WTC11 (cell line): ENCODE data around the gene LASP1NB.

ENCODE experiments used
- AFF4 ChIP-seq: sonication (generic); formaldehyde crosslinking; IDR thresholded peaks from 2 replicates; pipeline ENCODE4 v1.8.1; 2023; ENCODE audit warnings: mild to moderate bottlenecking, missing genetic modification reagents, borderline replicate concordance
- ESRRA ChIP-seq: sonication (generic); formaldehyde crosslinking; IDR thresholded peaks from 2 replicates; pipeline ENCODE4 v1.8.1; 2022; ENCODE audit warnings: mild to moderate bottlenecking, missing genetic modification reagents, borderline replicate concordance
- SMAD4 ChIP-seq: sonication (generic); formaldehyde crosslinking; IDR thresholded peaks from 2 replicates; pipeline ENCODE4 v1.8.0; 2022; ENCODE audit warnings: mild to moderate bottlenecking, missing genetic modification reagents

- TF ChIP-seq ESRRA (no peak), SMAD4 (CRISPR knock-in tag) (no peak), AFF4 (CRISPR knock-in tag) (no peak)
These were observed 36.0 kb downstream of the LASP1NB start for GRCh38 chr17:38961413-38961812.
